ENCODE measurements around the gene SND1.

- no peak for TF ChIP-seq CTCF (IDR thresholded peaks at IDR 0.05)
- no peak for TF ChIP-seq POLR2A (IDR thresholded peaks at IDR 0.05)
These were observed 476.4 kb downstream of the SND1 start for GRCh38 chr7:128128401-128128800.
